ENCODE measurements around the gene HS3ST5.

DNA sequence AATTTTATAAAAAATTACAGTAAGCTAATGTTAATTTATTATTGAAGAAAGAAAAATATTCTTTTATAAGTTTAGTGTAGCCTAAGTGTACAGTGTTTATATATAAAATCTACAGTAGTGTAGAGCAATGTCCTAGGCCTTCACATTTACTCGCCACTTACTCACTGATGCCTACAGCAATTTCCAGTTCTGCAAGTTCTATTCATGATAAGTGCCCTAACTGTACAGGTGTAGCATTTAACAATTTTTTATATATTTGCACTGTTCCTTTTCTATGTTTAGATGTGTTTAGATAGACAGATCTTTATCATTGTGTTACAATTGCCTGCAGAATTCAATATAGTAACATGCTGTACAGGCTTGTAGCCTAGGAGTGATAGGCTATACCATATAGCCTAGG lies 291.8 kb downstream of the HS3ST5 start:
- TF ChIP-seq, protein P1, sequence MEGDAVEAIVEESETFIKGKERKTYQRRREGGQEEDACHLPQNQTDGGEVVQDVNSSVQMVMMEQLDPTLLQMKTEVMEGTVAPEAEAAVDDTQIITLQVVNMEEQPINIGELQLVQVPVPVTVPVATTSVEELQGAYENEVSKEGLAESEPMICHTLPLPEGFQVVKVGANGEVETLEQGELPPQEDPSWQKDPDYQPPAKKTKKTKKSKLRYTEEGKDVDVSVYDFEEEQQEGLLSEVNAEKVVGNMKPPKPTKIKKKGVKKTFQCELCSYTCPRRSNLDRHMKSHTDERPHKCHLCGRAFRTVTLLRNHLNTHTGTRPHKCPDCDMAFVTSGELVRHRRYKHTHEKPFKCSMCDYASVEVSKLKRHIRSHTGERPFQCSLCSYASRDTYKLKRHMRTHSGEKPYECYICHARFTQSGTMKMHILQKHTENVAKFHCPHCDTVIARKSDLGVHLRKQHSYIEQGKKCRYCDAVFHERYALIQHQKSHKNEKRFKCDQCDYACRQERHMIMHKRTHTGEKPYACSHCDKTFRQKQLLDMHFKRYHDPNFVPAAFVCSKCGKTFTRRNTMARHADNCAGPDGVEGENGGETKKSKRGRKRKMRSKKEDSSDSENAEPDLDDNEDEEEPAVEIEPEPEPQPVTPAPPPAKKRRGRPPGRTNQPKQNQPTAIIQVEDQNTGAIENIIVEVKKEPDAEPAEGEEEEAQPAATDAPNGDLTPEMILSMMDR (IDR thresholded peaks at IDR 0.05), result no peak
- TF ChIP-seq POLR2A (IDR thresholded peaks at IDR 0.05), result no peak
